ENCODE measurements around the gene ATF7. TPM values are rescaled to one million over a fixed set of nuclear protein-coding genes. Genes with fewer than 3 reads are reported as not detected.

ATF7 gene
- total and polyA plus RNA-seq, 2 of the 4 experiments (the other 2 are of a cell fraction): 7.0 to 16.3 TPM

DNA sequence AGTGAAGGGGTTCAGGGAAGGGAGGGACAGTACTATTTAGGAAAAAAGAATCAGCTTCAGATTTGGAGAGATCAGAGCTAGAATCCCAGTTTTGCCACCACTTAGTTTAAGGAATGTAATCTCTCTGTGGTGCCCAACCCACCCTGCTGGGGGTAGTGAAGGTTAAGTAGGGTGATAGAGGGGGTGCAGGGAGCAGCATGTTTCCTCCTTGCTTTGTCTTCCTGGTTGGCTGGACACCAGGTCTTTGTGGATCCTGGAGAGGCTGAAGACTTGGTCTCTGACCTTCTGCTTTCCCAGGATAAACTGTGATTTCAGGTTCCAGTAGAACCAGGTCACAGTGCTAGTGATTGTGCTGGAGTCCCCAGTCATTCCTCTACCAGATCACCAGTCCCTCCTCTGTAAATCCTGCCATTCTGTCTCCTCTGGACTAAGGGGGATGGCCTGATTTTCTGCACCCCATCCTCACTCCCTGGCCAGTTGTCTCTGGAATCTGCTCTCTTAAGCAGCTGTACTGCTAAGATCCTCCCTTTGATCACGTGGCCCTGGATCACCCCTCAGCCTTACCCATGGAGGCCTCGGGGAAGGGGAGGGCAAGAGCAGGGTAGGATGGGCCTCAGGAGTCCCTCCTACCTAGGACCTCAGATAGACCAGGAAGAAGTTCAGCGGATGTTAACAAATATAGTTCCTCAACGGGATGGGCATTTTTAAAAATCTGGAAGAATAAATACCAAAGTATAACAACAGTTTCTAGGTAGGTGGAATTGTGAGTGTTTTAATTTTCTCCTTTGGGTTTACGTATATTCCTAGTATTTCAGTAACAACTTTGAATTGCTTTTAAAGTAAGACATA, 130.1 kb downstream of the ATF7 start:
- peak overlapping the region; percentile 70 for H3K4me2 ChIP-seq (ENCODE audit: low read depth, low read length)

More for the DNA sequence above, 130.1 kb downstream of the ATF7 start:
- Histone ChIP-seq H3K79me1 (ENCODE audit: low read depth in 1 of 2, low read length in 2 of 2) (peaks cover 22 to 76% of the 10 kb centered on the region in 2 experiments; a peak in 3 of 4 replicates), H3K36me3 (ENCODE audit: control insufficient read depth, insufficient read depth, low read length) (peaks cover 4% of the 10 kb centered on the region; the same call in 1 of the 2 replicates), H2AFZ (replicated peaks; ENCODE audit: low read length, poor library complexity) (peak overlapping the region; percentile 61), H2BK15ac (ENCODE audit: low read depth, low read length) (no peak overlapping the region), H4K20me1 (ENCODE audit: insufficient read depth, low read length) (peaks cover 3% of the 10 kb centered on the region), H3K9ac (ENCODE audit: low read depth, low read length) (peak overlapping the region; percentile 65), H3K4me3 (ENCODE audit: insufficient read depth, low read depth, low read length) (no peak overlapping the region), H2BK20ac (ENCODE audit: low read depth, low read length) (no peak overlapping the region), H2AK9ac (replicated peaks; ENCODE audit: low read depth, low read length, poor library complexity) (peak overlapping the region; percentile 38), H4K8ac (ENCODE audit: low read depth in 2 of 2, low read length in 2 of 2) (peak overlapping the region; percentile 29 to 88; a peak in 3 of 4 replicates), H3K27ac (ENCODE audit: insufficient read depth, low read length) (peak overlapping the region; percentile 77; the same call in 1 of the 2 replicates), H3K9me3 (ENCODE audit: control insufficient read depth, insufficient read depth, low read length) (no peaks in the 10 kb centered on the region), H2BK120ac (ENCODE audit: low read depth, low read length) (no peak overlapping the region), H3K27me3 (ENCODE audit: control insufficient read depth, insufficient read depth, low read length) (no peaks in the 10 kb centered on the region), H3K4me1 (ENCODE audit: control insufficient read depth, insufficient read depth, low read length) (peaks cover 24% of the 10 kb centered on the region), H3K9me1 (ENCODE audit: insufficient read depth, low read length) (peaks cover 47% of the 10 kb centered on the region), H2BK5ac (ENCODE audit: low read depth, low read length, poor library complexity, severe bottlenecking) (peak overlapping the region; percentile 25), H4K91ac (ENCODE audit: insufficient read depth, low read depth, low read length) (peak overlapping the region; percentile 65), H3K18ac (ENCODE audit: low read depth, low read length) (peak overlapping the region; percentile 25; the same call in 1 of the 2 replicates), H3K14ac (replicated peaks; ENCODE audit: low read depth, low read length) (peak overlapping the region; percentile 56; the same call in 1 of the 2 replicates), H2AK5ac (ENCODE audit: low read depth, low read length) (peak overlapping the region; percentile 77), H3K56ac (ENCODE audit: extremely low read depth, insufficient read depth, low read length) (peak overlapping the region; percentile 9; the same call in 1 of the 2 replicates), H3K23ac (ENCODE audit: low read depth, low read length) (no peak overlapping the region), H3K4ac (ENCODE audit: low read depth, low read length) (peak overlapping the region; percentile 79), H4K5ac (ENCODE audit: low read depth, low read length) (peak overlapping the region; percentile 27; the same call in 1 of the 2 replicates)
- ChIA-PET POLR2A (ENCODE audit: unreplicated experiment) (no interaction called here), CTCF (no interaction called here)
- TF ChIP-seq, protein P1, sequence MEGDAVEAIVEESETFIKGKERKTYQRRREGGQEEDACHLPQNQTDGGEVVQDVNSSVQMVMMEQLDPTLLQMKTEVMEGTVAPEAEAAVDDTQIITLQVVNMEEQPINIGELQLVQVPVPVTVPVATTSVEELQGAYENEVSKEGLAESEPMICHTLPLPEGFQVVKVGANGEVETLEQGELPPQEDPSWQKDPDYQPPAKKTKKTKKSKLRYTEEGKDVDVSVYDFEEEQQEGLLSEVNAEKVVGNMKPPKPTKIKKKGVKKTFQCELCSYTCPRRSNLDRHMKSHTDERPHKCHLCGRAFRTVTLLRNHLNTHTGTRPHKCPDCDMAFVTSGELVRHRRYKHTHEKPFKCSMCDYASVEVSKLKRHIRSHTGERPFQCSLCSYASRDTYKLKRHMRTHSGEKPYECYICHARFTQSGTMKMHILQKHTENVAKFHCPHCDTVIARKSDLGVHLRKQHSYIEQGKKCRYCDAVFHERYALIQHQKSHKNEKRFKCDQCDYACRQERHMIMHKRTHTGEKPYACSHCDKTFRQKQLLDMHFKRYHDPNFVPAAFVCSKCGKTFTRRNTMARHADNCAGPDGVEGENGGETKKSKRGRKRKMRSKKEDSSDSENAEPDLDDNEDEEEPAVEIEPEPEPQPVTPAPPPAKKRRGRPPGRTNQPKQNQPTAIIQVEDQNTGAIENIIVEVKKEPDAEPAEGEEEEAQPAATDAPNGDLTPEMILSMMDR (conservative IDR thresholded peaks at IDR 0.05; ENCODE audit: low read depth, low read length): no peak
- no peak for TF ChIP-seq BHLHE40 (IDR thresholded peaks at IDR 0.05; ENCODE audit: low read depth, low read length)
- TF ChIP-seq, protein P2, sequence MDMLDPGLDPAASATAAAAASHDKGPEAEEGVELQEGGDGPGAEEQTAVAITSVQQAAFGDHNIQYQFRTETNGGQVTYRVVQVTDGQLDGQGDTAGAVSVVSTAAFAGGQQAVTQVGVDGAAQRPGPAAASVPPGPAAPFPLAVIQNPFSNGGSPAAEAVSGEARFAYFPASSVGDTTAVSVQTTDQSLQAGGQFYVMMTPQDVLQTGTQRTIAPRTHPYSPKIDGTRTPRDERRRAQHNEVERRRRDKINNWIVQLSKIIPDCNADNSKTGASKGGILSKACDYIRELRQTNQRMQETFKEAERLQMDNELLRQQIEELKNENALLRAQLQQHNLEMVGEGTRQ (IDR thresholded peaks at IDR 0.05; ENCODE audit: low read depth, low read length): peak; percentile 92
- TF ChIP-seq SMC3 (IDR thresholded peaks at IDR 0.05; ENCODE audit: low read depth, low read length): no peak
- TF ChIP-seq MAZ (IDR thresholded peaks at IDR 0.05; ENCODE audit: borderline replicate concordance, low read depth, low read length): peak; percentile 75; the same call in 1 of the 2 replicates
- in situ Hi-C loops (cut with MboI; ENCODE audit: low sequenced_read_pairs): no loop called here
- DNase-seq (peak; percentile 85), ATAC-seq (ENCODE audit: low read depth) (peak; percentile 24)
- WGBS, 2 experiments (ENCODE audit: extremely low coverage in 2 of 2, insufficient read length in 1 of 2): no CpG with 5 or more reads among the region's 5 CpGs
- TSS peak; percentile 9 for BruUV-seq (replicated peaks)
- intact Hi-C loops (cut with micrococcal nuclease): no loop called here
- dilution Hi-C loops (cut with HindIII; ENCODE audit: low sequenced_read_pairs, unreplicated experiment): no loop called here

Measured in IMR-90 (cell line).